Endothelial cell (in vitro differentiated cells): ENCODE measurements around the gene CMSS1. TPM values are rescaled to one million over a fixed set of nuclear protein-coding genes. Genes with fewer than 3 reads are reported as not detected.

ENCODE experiments used
- DNase-seq: peaks from one replicate; pipeline ENCODE4 v3.0.0; 2021; ENCODE audit warnings: low spot score
- H3K27ac Mint-ChIP-seq: one replicate; pipeline ENCODE4 v1.8.0; 2021; ENCODE audit warnings: mixed read lengths, inconsistent platforms; ENCODE audit not compliant: unreplicated experiment
- H3K27me3 Mint-ChIP-seq: one replicate; pipeline ENCODE4 v1.8.0; 2021; ENCODE audit warnings: mild to moderate bottlenecking, moderate library complexity, mixed read lengths, inconsistent platforms; ENCODE audit not compliant: unreplicated experiment
- H3K36me3 Mint-ChIP-seq: one replicate; pipeline ENCODE4 v1.8.0; 2021; ENCODE audit warnings: mild to moderate bottlenecking, low read depth, mixed read lengths, inconsistent platforms; ENCODE audit not compliant: unreplicated experiment
- H3K4me1 Mint-ChIP-seq: one replicate; pipeline ENCODE4 v1.8.0; 2021; ENCODE audit warnings: mild to moderate bottlenecking, mixed read lengths, inconsistent platforms; ENCODE audit not compliant: unreplicated experiment
- H3K4me3 Mint-ChIP-seq: one replicate; pipeline ENCODE4 v1.8.0; 2021; ENCODE audit warnings: mild to moderate bottlenecking, mixed read lengths, inconsistent platforms; ENCODE audit not compliant: unreplicated experiment
- H3K9me3 Mint-ChIP-seq: one replicate; pipeline ENCODE4 v1.8.0; 2021; ENCODE audit warnings: mixed read lengths, inconsistent platforms; ENCODE audit not compliant: unreplicated experiment
- CTCF ChIP-seq: fragments of 200-600 bp; sonication (generic); IDR thresholded peaks from one replicate; pipeline ENCODE4 v1.5.0; 2021; ENCODE audit warnings: antibody characterized with exemption; ENCODE audit not compliant: unreplicated experiment
- total RNA-seq: library from RNA; stranded (reverse); fragmentation: NEBNext Ultra II Directional; extraction: Animal tissue kit (Norgen Biotek cat#: 25700); gene quantifications from one replicate; pipeline ENCODE4 v1.2.1, GENCODE V29; 2021; ENCODE audit not compliant: unreplicated experiment

The CMSS1 gene
- total RNA-seq, 1 donor from 2014 or later, result 25.8 TPM

DNA sequence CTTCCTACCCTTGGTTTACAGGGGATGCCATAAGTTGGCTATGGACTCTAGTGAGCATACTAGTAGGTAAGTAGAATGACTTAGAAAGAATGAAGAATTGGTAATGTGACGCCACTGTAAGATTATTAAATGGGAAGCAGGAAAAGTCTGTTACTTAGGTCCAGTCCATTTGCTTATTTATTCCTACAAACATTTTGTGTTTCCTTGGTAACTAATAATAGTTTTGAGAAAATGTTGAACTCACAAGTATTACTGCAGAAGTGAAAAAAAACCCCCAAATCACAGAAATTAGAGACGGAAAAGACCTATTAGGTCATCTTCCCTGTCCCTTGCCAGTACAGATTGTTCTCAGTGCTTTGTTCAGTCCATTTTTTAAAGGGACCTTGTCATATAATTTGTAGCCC lies 63.5 kb downstream of the CMSS1 start:
- no peak overlapping the region for H3K4me3 Mint-ChIP-seq
- DNase-seq, result no peak
- no peak for TF ChIP-seq CTCF
- H3K27me3 Mint-ChIP-seq, result no peaks in the 10 kb centered on the region
- no peaks in the 10 kb centered on the region for H3K9me3 Mint-ChIP-seq
- peak overlapping the region; percentile 84 for H3K27ac Mint-ChIP-seq
- no peaks in the 10 kb centered on the region for H3K36me3 Mint-ChIP-seq
- peaks cover 62% of the 10 kb centered on the region for H3K4me1 Mint-ChIP-seq

DNA sequence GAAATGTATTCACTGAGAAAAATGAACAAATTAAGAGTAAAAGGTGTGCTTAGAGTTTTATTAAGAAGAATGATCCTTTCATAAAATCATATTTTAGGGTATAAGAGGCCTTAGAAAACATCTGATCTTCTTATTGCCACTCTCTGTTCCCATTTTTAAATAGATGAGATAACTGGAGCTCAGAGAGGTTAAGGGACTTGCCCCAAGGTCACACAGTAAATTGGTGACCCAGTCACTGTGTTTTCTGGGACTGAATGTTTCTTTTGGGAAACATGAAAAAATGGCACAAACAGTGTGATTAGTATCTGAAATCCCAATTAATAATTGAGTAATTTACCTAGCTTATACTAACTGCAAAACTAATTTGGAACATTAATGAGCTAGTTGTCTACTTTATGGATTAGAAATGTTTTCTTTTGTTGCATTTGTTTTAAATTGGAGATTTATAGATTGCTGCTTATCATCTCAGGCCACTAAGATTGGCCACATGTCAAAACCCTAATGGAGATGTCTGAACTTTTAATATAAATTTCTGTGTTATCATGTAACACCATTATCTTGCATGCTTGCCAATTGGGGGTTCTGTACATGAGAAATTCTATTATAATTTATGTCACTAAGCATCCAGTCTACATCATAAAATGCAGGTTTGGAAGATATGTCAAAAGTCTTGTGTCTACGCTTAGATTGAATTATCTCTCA lies 64.9 kb downstream of the CMSS1 start:
- peak overlapping the region; percentile 76 for H3K27ac Mint-ChIP-seq
- no peaks in the 10 kb centered on the region for H3K36me3 Mint-ChIP-seq

GRCh38 chr3:99883138-99883461 lies 65.4 kb downstream of the CMSS1 start:
- Mint-ChIP-seq H3K9me3 (no peaks in the 10 kb centered on the region), H3K4me3 (no peak overlapping the region), H3K4me1 (peaks cover 55% of the 10 kb centered on the region), H3K27me3 (no peaks in the 10 kb centered on the region), H3K36me3 (no peaks in the 10 kb centered on the region), H3K27ac (peak overlapping the region; percentile 83)
- TF ChIP-seq CTCF, result no peak
- no peak for DNase-seq

More for the DNA sequence above, 64.9 kb downstream of the CMSS1 start:
- TF ChIP-seq CTCF, result no peak
- no peaks in the 10 kb centered on the region for H3K9me3 Mint-ChIP-seq
- DNase-seq, result no peak
- peaks cover 56% of the 10 kb centered on the region for H3K4me1 Mint-ChIP-seq
- no peak overlapping the region for H3K4me3 Mint-ChIP-seq
- no peaks in the 10 kb centered on the region for H3K27me3 Mint-ChIP-seq

- Mint-ChIP-seq H3K27me3 (no peaks in the 10 kb centered on the region), H3K36me3 (no peaks in the 10 kb centered on the region), H3K9me3 (no peaks in the 10 kb centered on the region), H3K27ac (peak overlapping the region; percentile 83), H3K4me1 (peaks cover 52% of the 10 kb centered on the region), H3K4me3 (no peak overlapping the region)
- no peak for DNase-seq
- no peak for TF ChIP-seq CTCF
Observed at GRCh38 chr3:99883693-99884092, 66.0 kb downstream of the CMSS1 start.

GRCh38 chr3:99884484-99884883 lies 66.8 kb downstream of the CMSS1 start:
- H3K4me1 Mint-ChIP-seq, result peaks cover 52% of the 10 kb centered on the region
- no peak for DNase-seq

More at GRCh38 chr3:99884484-99884883, 66.8 kb downstream of the CMSS1 start:
- H3K9me3 Mint-ChIP-seq, result no peaks in the 10 kb centered on the region
- peak overlapping the region; percentile 83 for H3K27ac Mint-ChIP-seq
- H3K4me3 Mint-ChIP-seq, result no peak overlapping the region
- no peak for TF ChIP-seq CTCF
- H3K36me3 Mint-ChIP-seq, result no peaks in the 10 kb centered on the region
- H3K27me3 Mint-ChIP-seq, result no peaks in the 10 kb centered on the region
